Natural killer cell (primary cell): ENCODE results near the gene RAP1B. TPM values are rescaled to one million over a fixed set of nuclear protein-coding genes. Genes with fewer than 3 reads are reported as not detected.

ENCODE experiments used
- ATAC-seq, 3 donors: fragments of 150-1000 bp in 2 of 3; fragments of 200-7000 bp in 1 of 3; cut with Tn5 transposase; 1 replicate in 1 of 3; 2 replicates in 2 of 3; pipeline ENCODE4 v1.10.0; 2021; ENCODE audit warnings: mild to moderate bottlenecking in 2 of 3, moderate library complexity in 2 of 3
- DNase-seq, 2 donors: peaks; one replicate each; pipeline versions ENCODE4 v3.0.0 to v3.0.0-alpha.2; 2013 to 2021; ENCODE audit warnings: mixed read lengths in 1 of 2
- H3K27ac ChIP-seq: one replicate; pipeline ENCODE4 v1.5.1; 2013; ENCODE audit warnings: mild to moderate bottlenecking, low read length
- H3K27me3 ChIP-seq: one replicate; pipeline ENCODE4 v1.6.1; 2013; ENCODE audit warnings: low read length; ENCODE audit not compliant: control insufficient read depth, insufficient read depth
- H3K36me3 ChIP-seq: one replicate; pipeline ENCODE4 v1.6.1; 2013; ENCODE audit warnings: low read length; ENCODE audit not compliant: control insufficient read depth, insufficient read depth
- H3K4me1 ChIP-seq: one replicate; pipeline ENCODE4 v1.6.1; 2013; ENCODE audit warnings: low read length; ENCODE audit not compliant: control insufficient read depth, insufficient read depth
- H3K4me3 ChIP-seq: one replicate; pipeline ENCODE4 v1.5.1; 2013; ENCODE audit warnings: low read length
- H3K9me3 ChIP-seq: one replicate; pipeline ENCODE4 v1.6.1; 2013; ENCODE audit warnings: low read length; ENCODE audit not compliant: control insufficient read depth, insufficient read depth
- H3K27ac Mint-ChIP-seq, 2 donors: one replicate each; pipeline ENCODE4 v1.8.0; 2022; ENCODE audit warnings: mild to moderate bottlenecking in 2 of 2, mixed read lengths in 2 of 2, moderate library complexity in 1 of 2
- H3K27me3 Mint-ChIP-seq, 2 donors: one replicate each; pipeline ENCODE4 v1.8.0; 2022; ENCODE audit warnings: low read depth in 2 of 2, mixed read lengths in 2 of 2
- H3K36me3 Mint-ChIP-seq: one replicate; pipeline ENCODE4 v1.8.0; 2022; ENCODE audit warnings: mixed read lengths
- H3K4me1 Mint-ChIP-seq, 2 donors: one replicate each; pipeline ENCODE4 v1.8.0; 2022; ENCODE audit warnings: mixed read lengths in 2 of 2
- H3K4me3 Mint-ChIP-seq: one replicate; pipeline ENCODE4 v1.8.0; 2022; ENCODE audit warnings: mild to moderate bottlenecking, moderate library complexity, mixed read lengths
- H3K9me3 Mint-ChIP-seq, 2 donors: one replicate each; pipeline ENCODE4 v1.8.0; 2022; ENCODE audit warnings: mixed read lengths in 2 of 2
- CTCF ChIP-seq: fragments of 200-600 bp; IDR thresholded peaks from one replicate; pipeline ENCODE4 v1.8.0; 2022; ENCODE audit warnings: antibody characterized with exemption
- WGBS: methylation state at CpG from one replicate; pipeline ENCODE4 v1.1.7; 2013; ENCODE audit warnings: missing lambda C conversion rate; ENCODE audit not compliant: insufficient coverage; 5-methylcytosine and 5-hydroxymethylcytosine counted together
- intact Hi-C: fragments of 100-400 bp; cut with micrococcal nuclease; formaldehyde crosslinking; loops from one replicate; pipeline ENCODE4 v1.14.2; 2022
- total RNA-seq, 4 donors: library from RNA; stranded (reverse); fragments of 120-200 nt in 1 of 4; gene quantifications; one replicate each; pipeline versions ENCODE4 v1.2.3 to v1.2.4, GENCODE V29; 2013 to 2022

The RAP1B gene
- total RNA-seq, 3 donors from 2014 or later (not counting 1 experiment from before 2014, with no cell fraction given) = 517 to 664 (median 572) TPM

- no peak for TF ChIP-seq CTCF
- Mint-ChIP-seq H3K36me3 (peaks cover 15% of the 10 kb centered on the region), H3K27me3 (no peaks in the 10 kb centered on the region), H3K27ac (peak overlapping the region; percentile 84 to 95), H3K4me3 (peak overlapping the region; percentile 64), H3K4me1 (peaks cover 84 to 87% of the 10 kb centered on the region in 2 donors), H3K9me3 (no peaks in the 10 kb centered on the region)
- Histone ChIP-seq H3K4me1 (peaks cover 51% of the 10 kb centered on the region), H3K27ac (no peak overlapping the region), H3K36me3 (peaks cover 32% of the 10 kb centered on the region), H3K9me3 (peaks cover 6% of the 10 kb centered on the region), H3K4me3 (no peak overlapping the region), H3K27me3 (no peaks in the 10 kb centered on the region)
- intact Hi-C loops = no loop called here
- ATAC-seq = no peak
- 91% methylated on average over 2 of the region's 3 CpGs for WGBS
- DNase-seq = no peak
These were observed 17.1 kb downstream of the RAP1B start for GRCh38 chr12:68627673-68628319.

GRCh38 chr12:68628698-68629097 lies 18.0 kb downstream of the RAP1B start:
- peaks cover 15% of the 10 kb centered on the region for H3K36me3 Mint-ChIP-seq
- H3K27ac Mint-ChIP-seq = peak overlapping the region; percentile 84 to 95
- Histone ChIP-seq H3K27me3 (no peaks in the 10 kb centered on the region), H3K27ac (no peak overlapping the region), H3K9me3 (peaks cover 6% of the 10 kb centered on the region), H3K4me1 (peaks cover 54% of the 10 kb centered on the region), H3K36me3 (peaks cover 30% of the 10 kb centered on the region), H3K4me3 (no peak overlapping the region)
- DNase-seq (no peak), ATAC-seq (peak in 1 of 3 donors; percentile 29)
- intact Hi-C loops = no loop called here
- H3K9me3 Mint-ChIP-seq = no peaks in the 10 kb centered on the region
- H3K4me3 Mint-ChIP-seq = peak overlapping the region; percentile 57
- peaks cover 84 to 87% of the 10 kb centered on the region in 2 donors for H3K4me1 Mint-ChIP-seq
- TF ChIP-seq CTCF = no peak
- H3K27me3 Mint-ChIP-seq = no peaks in the 10 kb centered on the region

GRCh38 chr12:68630050-68630449 lies 19.4 kb downstream of the RAP1B start:
- H3K4me1 ChIP-seq = peaks cover 48% of the 10 kb centered on the region
- peak overlapping the region; percentile 84 to 95 for H3K27ac Mint-ChIP-seq
- H3K36me3 ChIP-seq = peaks cover 25% of the 10 kb centered on the region
- H3K4me3 Mint-ChIP-seq = peak overlapping the region; percentile 57
- no peak for TF ChIP-seq CTCF
- H3K27ac ChIP-seq = peak overlapping the region; percentile 9
- no peaks in the 10 kb centered on the region for H3K9me3 Mint-ChIP-seq
- peaks cover 12% of the 10 kb centered on the region for H3K36me3 Mint-ChIP-seq
- H3K4me1 Mint-ChIP-seq = peaks cover 89% of the 10 kb centered on the region in 2 donors
- DNase-seq (no peak), ATAC-seq (peak; percentile 19 to 48 (median 46))
- intact Hi-C loops = loop anchor here (2.0 kb wide), 1 partner anchor 13 kb away; no protein-coding TSS in a partner anchor
- no peak overlapping the region for H3K4me3 ChIP-seq
- no peaks in the 10 kb centered on the region for H3K27me3 Mint-ChIP-seq
- no peaks in the 10 kb centered on the region for H3K27me3 ChIP-seq
- peaks cover 6% of the 10 kb centered on the region for H3K9me3 ChIP-seq

GRCh38 chr12:68630598-68630997 lies 19.9 kb downstream of the RAP1B start:
- TF ChIP-seq CTCF = no peak
- Histone ChIP-seq H3K36me3 (peaks cover 22% of the 10 kb centered on the region), H3K9me3 (peaks cover 6% of the 10 kb centered on the region), H3K4me3 (no peak overlapping the region), H3K27me3 (no peaks in the 10 kb centered on the region), H3K27ac (peak overlapping the region; percentile 9), H3K4me1 (peaks cover 49% of the 10 kb centered on the region)
- Mint-ChIP-seq H3K9me3 (no peaks in the 10 kb centered on the region), H3K27ac (peak overlapping the region; percentile 84 to 95), H3K4me1 (peaks cover 87 to 88% of the 10 kb centered on the region in 2 donors), H3K27me3 (no peaks in the 10 kb centered on the region), H3K36me3 (peaks cover 9% of the 10 kb centered on the region), H3K4me3 (peak overlapping the region; percentile 57)
- no peak for DNase-seq
- peak in 2 of 3 donors; percentile 18 to 30 for ATAC-seq
- intact Hi-C loops = loop anchor here (2.0 kb wide), 1 partner anchor 14 kb away; no protein-coding TSS in a partner anchor
- 33% methylated on average over 3 of the region's 7 CpGs for WGBS
